ENCODE results near the gene PORCN. TPM values are rescaled to one million over a fixed set of nuclear protein-coding genes. Genes with fewer than 3 reads are reported as not detected.

Gene PORCN
- total and polyA plus RNA-seq, 10 donors = 5.0 to 20.8 (median 11.4) TPM

- intact Hi-C loops (cut with DNase I; ENCODE audit: low total_unique reads) = no loop called here
- Histone ChIP-seq H3K27me3 (replicated peaks in 1 of 7) (no peaks in the 10 kb centered on the region), H3K9me3 (no peaks in the 10 kb centered on the region), H3K36me3 (peaks cover 0 to 27% (median 0%) of the 10 kb centered on the region in 6 donors), H3K4me1 (no peaks in the 10 kb centered on the region), H3K4me3 (no peak overlapping the region), H3K27ac (no peak overlapping the region)
- WGBS, 5 donors = 75 to 97% (median 92%) methylated on average over 5 to 6 of the region's 6 CpGs
- TF ChIP-seq, protein P1, sequence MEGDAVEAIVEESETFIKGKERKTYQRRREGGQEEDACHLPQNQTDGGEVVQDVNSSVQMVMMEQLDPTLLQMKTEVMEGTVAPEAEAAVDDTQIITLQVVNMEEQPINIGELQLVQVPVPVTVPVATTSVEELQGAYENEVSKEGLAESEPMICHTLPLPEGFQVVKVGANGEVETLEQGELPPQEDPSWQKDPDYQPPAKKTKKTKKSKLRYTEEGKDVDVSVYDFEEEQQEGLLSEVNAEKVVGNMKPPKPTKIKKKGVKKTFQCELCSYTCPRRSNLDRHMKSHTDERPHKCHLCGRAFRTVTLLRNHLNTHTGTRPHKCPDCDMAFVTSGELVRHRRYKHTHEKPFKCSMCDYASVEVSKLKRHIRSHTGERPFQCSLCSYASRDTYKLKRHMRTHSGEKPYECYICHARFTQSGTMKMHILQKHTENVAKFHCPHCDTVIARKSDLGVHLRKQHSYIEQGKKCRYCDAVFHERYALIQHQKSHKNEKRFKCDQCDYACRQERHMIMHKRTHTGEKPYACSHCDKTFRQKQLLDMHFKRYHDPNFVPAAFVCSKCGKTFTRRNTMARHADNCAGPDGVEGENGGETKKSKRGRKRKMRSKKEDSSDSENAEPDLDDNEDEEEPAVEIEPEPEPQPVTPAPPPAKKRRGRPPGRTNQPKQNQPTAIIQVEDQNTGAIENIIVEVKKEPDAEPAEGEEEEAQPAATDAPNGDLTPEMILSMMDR (IDR thresholded peaks at IDR 0.05 in 8 of 11, conservative IDR thresholded peaks at IDR 0.05 in 3 of 11) = no peak
- TF ChIP-seq POLR2A (IDR thresholded peaks at IDR 0.05) = no peak
- TF ChIP-seq POLR2AphosphoS5 (IDR thresholded peaks at IDR 0.05) = no peak
- DNase-seq = no peak
These were observed 47.0 kb upstream of the PORCN start for GRCh38 chrX:48461830-48462229.

- peaks cover 0 to 14% (median 0%) of the 10 kb centered on the region in 6 donors for H3K36me3 ChIP-seq
- 83 to 89% (median 86%) methylated on average over 2 to 10 of the region's 10 CpGs for WGBS, 5 donors
- no peak overlapping the region for H3K27ac ChIP-seq
- DNase-seq = peak; percentile 6
- H3K4me1 ChIP-seq = peaks cover 0 to 22% (median 2%) of the 10 kb centered on the region in 6 donors
- H3K27me3 ChIP-seq (replicated peaks in 1 of 7) = peaks cover 0 to 5% (median 0%) of the 10 kb centered on the region in 7 donors
- no peak for TF ChIP-seq POLR2A (IDR thresholded peaks at IDR 0.05)
- TF ChIP-seq, protein P1 (IDR thresholded peaks at IDR 0.05 in 8 of 11, conservative IDR thresholded peaks at IDR 0.05 in 3 of 11) = no peak
- TF ChIP-seq POLR2AphosphoS5 (IDR thresholded peaks at IDR 0.05) = no peak
- H3K9me3 ChIP-seq = no peaks in the 10 kb centered on the region
- H3K4me3 ChIP-seq = no peak overlapping the region
- intact Hi-C loops (cut with DNase I; ENCODE audit: low total_unique reads) = no loop called here
These were observed 43.4 kb upstream of the PORCN start for GRCh38 chrX:48465336-48465933.

DNA sequence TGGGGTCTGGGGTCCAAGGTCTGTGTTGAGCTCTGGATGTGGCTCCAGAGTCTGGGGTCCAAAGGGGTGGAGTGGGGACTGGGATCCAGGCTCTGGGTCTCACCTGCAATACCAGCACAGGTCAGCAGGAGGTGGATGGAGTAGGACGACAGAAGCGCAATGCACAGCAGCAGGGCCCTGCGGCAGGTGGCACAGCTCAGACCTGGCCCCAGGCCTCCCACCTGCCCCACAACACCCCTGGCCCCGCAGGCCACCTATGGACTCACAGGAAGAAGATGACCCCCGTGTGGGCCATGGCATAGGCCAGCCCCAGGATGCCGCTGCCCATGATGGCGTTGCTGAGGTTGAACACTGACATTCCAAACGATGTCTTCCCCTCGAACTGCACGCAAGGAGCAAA is 42.1 kb upstream of the PORCN start:
- H3K27ac ChIP-seq = no peak overlapping the region
- no peak overlapping the region for H3K4me3 ChIP-seq
- H3K27me3 ChIP-seq (replicated peaks in 1 of 7) = peaks cover 0 to 5% (median 0%) of the 10 kb centered on the region in 7 donors
- intact Hi-C loops (cut with DNase I; ENCODE audit: low total_unique reads) = no loop called here
- peaks cover 0 to 6% (median 0%) of the 10 kb centered on the region in 6 donors for H3K36me3 ChIP-seq
- TF ChIP-seq POLR2A (IDR thresholded peaks at IDR 0.05) = no peak
- TF ChIP-seq, protein P1 (IDR thresholded peaks at IDR 0.05 in 8 of 11, conservative IDR thresholded peaks at IDR 0.05 in 3 of 11) = no peak
- TF ChIP-seq POLR2AphosphoS5 (IDR thresholded peaks at IDR 0.05) = no peak
- H3K4me1 ChIP-seq = peaks cover 0 to 22% (median 2%) of the 10 kb centered on the region in 6 donors
- DNase-seq = peak; percentile 52
- WGBS, 5 donors = 86 to 98% (median 93%) methylated on average over 7 to 10 of the region's 10 CpGs
- H3K9me3 ChIP-seq = no peaks in the 10 kb centered on the region

GRCh38 chrX:48467281-48467761 is 41.5 kb upstream of the PORCN start:
- peak; percentile 59 for DNase-seq
- no peaks in the 10 kb centered on the region for H3K9me3 ChIP-seq
- intact Hi-C loops (cut with DNase I; ENCODE audit: low total_unique reads) = no loop called here
- peaks cover 0 to 5% (median 0%) of the 10 kb centered on the region in 7 donors for H3K27me3 ChIP-seq (replicated peaks in 1 of 7)
- TF ChIP-seq, protein P1 (IDR thresholded peaks at IDR 0.05 in 8 of 11, conservative IDR thresholded peaks at IDR 0.05 in 3 of 11) = no peak
- TF ChIP-seq POLR2A (IDR thresholded peaks at IDR 0.05) (no peak), POLR2AphosphoS5 (IDR thresholded peaks at IDR 0.05) (no peak)
- no peak overlapping the region for H3K27ac ChIP-seq
- peaks cover 0 to 3% (median 0%) of the 10 kb centered on the region in 6 donors for H3K36me3 ChIP-seq
- 71 to 83% (median 79%) methylated on average over 9 to 10 of the region's 10 CpGs for WGBS, 5 donors
- peak overlapping the region in 2 of 8 donors; percentile 47 to 67 for H3K4me3 ChIP-seq
- H3K4me1 ChIP-seq = peaks cover 0 to 22% (median 2%) of the 10 kb centered on the region in 6 donors
